K562 (cell line): ENCODE data around the gene NPEPL1. TPM values are rescaled to one million over a fixed set of nuclear protein-coding genes. Genes with fewer than 3 reads are reported as not detected.

Experiments used
- ATAC-seq: fragments of 200-7000 bp; cut with Tn5 transposase; 3 replicates; pipeline ENCODE4 v1.9.1; 2020; ENCODE audit warnings: moderate library complexity
- BruUV-seq: library from RNA; stranded (reverse); fragments of 400-500 nt; replicated peaks from 2 replicates; lab custom pipeline; 2021; lab: Mats Ljungman, UMichigan
- CTCF ChIA-PET: fragments of 300-600 bp; formaldehyde crosslinking; extraction: SDS; loops from one replicate; lab custom pipeline; 2021; ENCODE audit warnings: low intra/inter-chr PET ratio; lab: Yijun Ruan, JAX
- POLR2A ChIA-PET: fragments of 300-600, 350-650 bp; sonication (Branson Sonifier 250); formaldehyde crosslinking; extraction: SDS; loops from one replicate; lab custom pipeline; 2021; ENCODE audit warnings: antibody characterized with exemption, inconsistent platforms; lab: Yijun Ruan, JAX
- DNase-seq, 4 experiments: peaks; one replicate each; pipeline versions ENCODE4 v3.0.0 to v3.0.0-alpha.2; 2011 to 2018; ENCODE audit warnings: low spot score in 3 of 4, mixed read lengths in 3 of 4; ENCODE audit errors: extremely low read depth in 1 of 4
- FAIRE-seq: peaks from 2 replicates; lab custom pipeline; 2011; peaks lifted over from hg19 to GRCh38; lab: Jason Lieb, UNC
- H2AFZ ChIP-seq: 2 replicates; pipeline ENCODE4 v1.6.0; 2011; ENCODE audit warnings: low read depth, low read length, control low read depth, inconsistent platforms
- H3K27ac ChIP-seq: fragments of 200-600 bp; 3 replicates; pipeline ENCODE4 v1.8.0; 2011; ENCODE audit warnings: low read depth, mild to moderate bottlenecking, control low read depth, inconsistent platforms, low read length, moderate library complexity, mixed read lengths; ENCODE audit errors: extremely low read depth
- H3K27me3 ChIP-seq, 2 experiments: fragments of 300-600 bp in 1 of 2; 2 replicates in 1 of 2; 3 replicates in 1 of 2; pipeline versions ENCODE4 v1.6.0 to v1.8.0; 2011; ENCODE audit warnings: inconsistent platforms in 2 of 2, low read length in 2 of 2, mild to moderate bottlenecking in 1 of 2, mixed read lengths in 1 of 2, moderate library complexity in 1 of 2; ENCODE audit not compliant: control insufficient read depth in 2 of 2, insufficient read depth in 2 of 2
- H3K36me3 ChIP-seq: fragments of 300-600 bp; 3 replicates; pipeline ENCODE4 v1.8.0; 2011; ENCODE audit warnings: mild to moderate bottlenecking, low read length, inconsistent platforms; ENCODE audit not compliant: control insufficient read depth, insufficient read depth
- H3K4me1 ChIP-seq, 2 experiments: fragments of 200-600 bp in 1 of 2; replicated peaks in 1 of 2; 2 replicates in 1 of 2; 3 replicates in 1 of 2; pipeline versions ENCODE4 v1.5.1 to v1.8.0; 2011; ENCODE audit warnings: inconsistent platforms in 2 of 2, low read length in 2 of 2, mild to moderate bottlenecking in 1 of 2, mixed read lengths in 1 of 2, moderate library complexity in 1 of 2; ENCODE audit not compliant: control insufficient read depth in 2 of 2, insufficient read depth in 2 of 2
- H3K4me2 ChIP-seq: 2 replicates; pipeline ENCODE4 v1.6.1; 2011; ENCODE audit warnings: low read length, control low read depth, inconsistent platforms, mixed read lengths; ENCODE audit not compliant: insufficient read depth
- H3K4me3 ChIP-seq: fragments of 200-600 bp; sonication (generic), shearing (Covaris generic); 2 replicates; pipeline ENCODE4 v1.5.1; 2016; ENCODE audit warnings: control low read depth, inconsistent platforms
- H3K79me2 ChIP-seq: fragments of 200-600 bp; 3 replicates; pipeline ENCODE4 v1.8.0; 2011; ENCODE audit warnings: low read length, inconsistent platforms; ENCODE audit not compliant: control insufficient read depth, insufficient read depth
- H3K9ac ChIP-seq, 2 experiments: 2 replicates each; pipeline versions ENCODE4 v1.6.0 to v1.6.1; 2011; ENCODE audit warnings: low read depth in 2 of 2, low read length in 2 of 2, control low read depth in 1 of 2, inconsistent platforms in 1 of 2, mild to moderate bottlenecking in 1 of 2, mixed read lengths in 1 of 2; ENCODE audit not compliant: insufficient read depth in 1 of 2
- H3K9me1 ChIP-seq: one replicate; pipeline ENCODE4 v1.6.0; 2011; ENCODE audit warnings: inconsistent platforms, mild to moderate bottlenecking, low read length, moderate library complexity; ENCODE audit not compliant: control insufficient read depth, insufficient read depth
- H3K9me3 ChIP-seq: replicated peaks from 2 replicates; pipeline ENCODE4 v1.5.1; 2011; ENCODE audit warnings: low read depth, low read length, inconsistent platforms; ENCODE audit not compliant: control insufficient read depth, insufficient read depth
- H4K20me1 ChIP-seq: replicated peaks from 2 replicates; pipeline ENCODE4 v1.6.1; 2011; ENCODE audit warnings: low read length, inconsistent platforms, mixed read lengths; ENCODE audit not compliant: control insufficient read depth, insufficient read depth
- CBX1 ChIP-seq: sonication (generic); IDR thresholded peaks from 2 replicates; pipeline ENCODE4 v1.6.1; 2016; ENCODE audit warnings: antibody characterized with exemption, low read depth, mild to moderate bottlenecking
- FOXO4 ChIP-seq: fragments of 450-650 bp; formaldehyde crosslinking; IDR thresholded peaks from 2 replicates; pipeline ENCODE4 v1.4.0; 2020; ENCODE audit warnings: mild to moderate bottlenecking, moderate library complexity
- GATA2 ChIP-seq: sonication (generic); formaldehyde crosslinking; IDR thresholded peaks from 2 replicates; pipeline ENCODE4 v1.4.0; 2020; ENCODE audit warnings: mild to moderate bottlenecking, missing genetic modification reagents
- L3MBTL2 ChIP-seq: fragments of 450-650 bp; IDR thresholded peaks from 2 replicates; pipeline ENCODE4 v1.6.1; 2016; ENCODE audit warnings: mild to moderate bottlenecking, moderate library complexity
- LCOR ChIP-seq: sonication (generic); formaldehyde crosslinking; IDR thresholded peaks from 2 replicates; pipeline ENCODE4 v1.8.0; 2022; ENCODE audit warnings: mild to moderate bottlenecking, missing genetic modification reagents
- MCM5 ChIP-seq: fragments of 450-650 bp; IDR thresholded peaks from 2 replicates; pipeline ENCODE4 v1.6.1; 2016; ENCODE audit warnings: low read depth
- MIER1 ChIP-seq: fragments of 450-650 bp; IDR thresholded peaks from 2 replicates; pipeline ENCODE4 v1.6.1; 2016; ENCODE audit warnings: antibody characterized with exemption, mild to moderate bottlenecking, low read depth
- NFE2L1 ChIP-seq: fragments of 450-650 bp; IDR thresholded peaks from 2 replicates; pipeline ENCODE4 v1.6.1; 2016; ENCODE audit warnings: missing genetic modification characterization, low read depth, mild to moderate bottlenecking, missing compliant biosample characterization, moderate library complexity, borderline replicate concordance
- NR2C2 ChIP-seq, 2 experiments: fragments of 200-800 bp in 1 of 2; sonication (Bioruptor generic) in 1 of 2; sonication (generic) in 1 of 2; formaldehyde crosslinking in 1 of 2; IDR thresholded peaks; 2 replicates each; pipeline versions ENCODE4 v1.6.1 to v1.8.0; 2016 to 2022; ENCODE audit warnings: mild to moderate bottlenecking in 1 of 2, missing compliant biosample characterization in 1 of 2, missing genetic modification characterization in 1 of 2, missing genetic modification reagents in 1 of 2
- RFX1 ChIP-seq: fragments of 450-650 bp; IDR thresholded peaks from 2 replicates; pipeline ENCODE4 v1.6.1; 2016; ENCODE audit warnings: mild to moderate bottlenecking, moderate library complexity
- SIN3B ChIP-seq: fragments of 450-650 bp; IDR thresholded peaks from 2 replicates; pipeline ENCODE4 v1.6.1; 2017; ENCODE audit warnings: low read depth, mild to moderate bottlenecking, moderate library complexity
- SMARCE1 ChIP-seq: fragments of 450-650 bp; IDR thresholded peaks from 2 replicates; pipeline ENCODE4 v1.7.1; 2016; ENCODE audit warnings: mild to moderate bottlenecking
- STAG1 ChIP-seq: sonication (generic); formaldehyde crosslinking; IDR thresholded peaks from 2 replicates; pipeline ENCODE4 v1.5.0; 2020; ENCODE audit warnings: missing genetic modification reagents, borderline replicate concordance
- TARDBP ChIP-seq: fragments of 450-650 bp; IDR thresholded peaks from 2 replicates; pipeline ENCODE4 v1.6.1; 2016
- WHSC1 ChIP-seq: IDR thresholded peaks from one replicate; pipeline ENCODE4 v1.6.1; 2012; ENCODE audit warnings: low read length, control low read depth, inconsistent platforms
- ZFP30 ChIP-seq: fragments of 250-450 bp; sonication (Bioruptor Pico); IDR thresholded peaks from 2 replicates; pipeline ENCODE4 v1.8.0; 2022; ENCODE audit warnings: moderate library complexity, mild to moderate bottlenecking, inconsistent platforms, borderline replicate concordance
- ZNF212 ChIP-seq: fragments of 450-650 bp; formaldehyde crosslinking; IDR thresholded peaks from 2 replicates; pipeline ENCODE4 v1.4.0; 2020; ENCODE audit warnings: mild to moderate bottlenecking
- WGBS: fragments of 100-300 bp; shearing (Covaris generic); methylation state at CpG from one replicate; pipeline ENCODE4 v1.1.6; 2016; ENCODE audit warnings: low coverage, mixed read lengths; ENCODE audit not compliant: insufficient coverage; ENCODE audit errors: missing lambda C conversion rate; 5-methylcytosine and 5-hydroxymethylcytosine counted together
- in situ Hi-C: fragments of 300-500 bp; cut with MboI; formaldehyde crosslinking; loops from 4 replicates; pipeline ENCODE4 v1.15.0; 2018; ENCODE audit warnings: inconsistent platforms, mixed read lengths
- intact Hi-C: fragments of 100-400 bp; cut with micrococcal nuclease; formaldehyde crosslinking; loops from 2 replicates; pipeline ENCODE4 v1.14.2; 2022
- polyA plus RNA-seq, 8 experiments: library from polyadenylated mRNA; depleted of rRNA in 4 of 8; stranded (reverse) in 5 of 8; unstranded in 3 of 8; fragments of >200 nt; fragmentation: Nextera tagmentation in 2 of 8; fragmentation: Illumina TruSeq in 1 of 8; extraction: Ambion mirVana in 2 of 8; extraction: Trizol in 1 of 8; gene quantifications; 2 replicates each; pipeline versions ENCODE4 v1.2.1 to v1.2.3, GENCODE V29; 2011 to 2014; ENCODE audit warnings: inconsistent platforms in 1 of 8, missing spikeins in 1 of 8
- total RNA-seq, 7 experiments: library from RNA; depleted of rRNA in 6 of 7; stranded (reverse); fragments of >200 nt in 6 of 7; fragmentation: Illumina TruSeq in 2 of 7; extraction: Trizol in 2 of 7; gene quantifications; 2 replicates each; pipeline versions ENCODE4 v1.2.1 to v1.2.3, GENCODE V29; 2011 to 2021; ENCODE audit warnings: low replicate concordance in 1 of 7
- TF ChIP-seq, protein P1 (sequence below): fragments of 250-450 bp; sonication (Bioruptor Pico); IDR thresholded peaks from 2 replicates; pipeline ENCODE4 v1.8.0; 2021; ENCODE audit warnings: moderate library complexity, mild to moderate bottlenecking, inconsistent platforms
- TF ChIP-seq, protein P2 (sequence below): fragments of 450-650 bp; IDR thresholded peaks from 2 replicates; pipeline ENCODE4 v1.6.1; 2014; ENCODE audit warnings: low read depth, mild to moderate bottlenecking, moderate library complexity, borderline replicate concordance

Gene NPEPL1
- total and polyA plus RNA-seq, 9 of the 15 experiments (the other 6 are each of a cell fraction or from before 2014, with no cell fraction given): 0.04 to 5.6 (median 0.94) TPM

GRCh38 chr20:58759947-58760346 is 67.3 kb downstream of the NPEPL1 start:
- H3K79me2 ChIP-seq: no peaks in the 10 kb centered on the region
- intact Hi-C loops: no loop called here
- ChIA-PET CTCF (no interaction called here), POLR2A (no interaction called here)
- DNase-seq: no peak
- H4K20me1 ChIP-seq: no peaks in the 10 kb centered on the region
- ATAC-seq: no peak
- H3K27ac ChIP-seq: no peak overlapping the region
- H3K9me3 ChIP-seq: no peaks in the 10 kb centered on the region
- H3K4me1 ChIP-seq: no peaks in the 10 kb centered on the region
- no peak for FAIRE-seq
- WGBS: 0% methylated on average over 3 of the region's 3 CpGs
- no peak overlapping the region for H3K9ac ChIP-seq
- no peaks in the 10 kb centered on the region for H3K9me1 ChIP-seq
- H3K36me3 ChIP-seq: no peaks in the 10 kb centered on the region
- no peak overlapping the region for H3K4me2 ChIP-seq
- no peak overlapping the region for H2AFZ ChIP-seq
- H3K4me3 ChIP-seq: no peak overlapping the region
- H3K27me3 ChIP-seq: peaks cover 25 to 53% of the 10 kb centered on the region in 2 experiments
- BruUV-seq: no TSS peak
- TF ChIP-seq MIER1 (no peak), STAG1 (CRISPR knock-in tag) (no peak), SIN3B (no peak), TARDBP (no peak), CBX1 (no peak), WHSC1 (no peak), NFE2L1 (tag) (no peak), LCOR (CRISPR knock-in tag) (no peak), ZNF212 (CRISPR knock-in tag) (no peak), GATA2 (CRISPR knock-in tag) (no peak), MCM5 (no peak), NR2C2 (CRISPR knock-in tag; IDR thresholded peaks at IDR 0.05) (no peak), NR2C2 (tag; IDR thresholded peaks at IDR 0.05) (no peak), L3MBTL2 (no peak), RFX1 (no peak), FOXO4 (CRISPR knock-in tag) (no peak), SMARCE1 (no peak), ZFP30 (CRISPR knock-in tag) (no peak)
- TF ChIP-seq, protein P1, sequence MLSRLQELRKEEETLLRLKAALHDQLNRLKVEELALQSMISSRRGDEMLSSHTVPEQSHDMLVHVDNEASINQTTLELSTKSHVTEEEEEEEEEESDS: no peak
- TF ChIP-seq, protein P2, sequence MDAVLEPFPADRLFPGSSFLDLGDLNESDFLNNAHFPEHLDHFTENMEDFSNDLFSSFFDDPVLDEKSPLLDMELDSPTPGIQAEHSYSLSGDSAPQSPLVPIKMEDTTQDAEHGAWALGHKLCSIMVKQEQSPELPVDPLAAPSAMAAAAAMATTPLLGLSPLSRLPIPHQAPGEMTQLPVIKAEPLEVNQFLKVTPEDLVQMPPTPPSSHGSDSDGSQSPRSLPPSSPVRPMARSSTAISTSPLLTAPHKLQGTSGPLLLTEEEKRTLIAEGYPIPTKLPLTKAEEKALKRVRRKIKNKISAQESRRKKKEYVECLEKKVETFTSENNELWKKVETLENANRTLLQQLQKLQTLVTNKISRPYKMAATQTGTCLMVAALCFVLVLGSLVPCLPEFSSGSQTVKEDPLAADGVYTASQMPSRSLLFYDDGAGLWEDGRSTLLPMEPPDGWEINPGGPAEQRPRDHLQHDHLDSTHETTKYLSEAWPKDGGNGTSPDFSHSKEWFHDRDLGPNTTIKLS: no peak
- in situ Hi-C loops: no loop called here
